ENCODE results near the gene CYB561. TPM values are rescaled to one million over a fixed set of nuclear protein-coding genes. Genes with fewer than 3 reads are reported as not detected.
A peak's percentile ranks its signal among the peaks of the same experiment; 100 is the strongest.

The CYB561 gene
- total RNA-seq, 1 experiment from 2014 or later: 40.1 TPM

DNA sequence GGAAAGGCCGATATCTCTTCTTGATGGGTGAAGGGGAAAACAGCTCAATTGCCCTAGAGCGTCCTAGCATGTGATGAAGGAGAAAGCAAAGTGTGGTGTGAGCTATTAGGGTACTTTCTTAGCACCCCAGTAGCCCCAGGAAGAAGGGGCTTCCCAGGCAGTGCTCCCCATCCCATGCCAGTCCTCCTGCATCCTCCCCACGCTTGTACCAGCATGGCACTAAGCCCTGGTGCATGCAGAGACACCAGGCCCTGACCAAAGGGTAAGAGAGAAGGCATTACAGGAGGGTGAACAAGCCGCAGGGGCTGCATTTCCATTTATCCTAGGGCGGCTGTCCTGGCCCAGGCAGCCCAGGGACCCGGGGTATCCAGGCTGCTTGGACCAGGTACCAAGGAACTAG, 3.1 kb downstream of the CYB561 start:
- CTCF ChIA-PET: interaction anchor here (0.6 kb wide), 1 partner anchor 35 kb away, joined by 3 read pairs; no protein-coding TSS in a partner anchor

DNA sequence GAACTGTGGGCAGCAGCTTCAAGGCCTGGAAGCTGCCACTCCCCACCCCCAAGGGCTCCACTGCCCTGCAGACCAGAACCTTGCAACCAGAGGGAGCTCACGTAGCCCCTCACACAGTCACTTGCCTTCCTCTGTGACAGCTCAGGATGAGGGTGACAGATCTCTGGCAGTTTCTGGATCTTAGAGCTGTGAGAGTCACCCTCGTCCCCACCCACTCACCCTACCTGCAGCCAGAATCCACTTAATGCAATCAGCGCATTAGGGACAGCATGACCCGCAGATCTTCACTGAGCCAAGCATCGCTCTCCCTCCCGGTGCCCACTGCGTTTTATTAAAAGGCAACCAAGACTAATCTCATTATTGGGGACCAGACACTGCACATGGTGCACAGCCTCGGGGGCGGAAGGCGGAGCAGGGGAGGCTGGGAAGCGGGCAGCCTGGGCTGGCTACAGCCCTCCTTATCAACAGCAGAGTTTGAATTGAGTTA, 3.5 kb downstream of the CYB561 start:
- no peak overlapping the region for H3K27ac ChIP-seq (ENCODE audit: low read length)
- ChIA-PET POLR2A (interaction anchor here (0.6 kb wide), 1 partner anchor 84 kb away, joined by 3 read pairs; no protein-coding TSS in a partner anchor), CTCF (interaction anchor here (0.6 kb wide), 1 partner anchor 36 kb away, joined by 3 read pairs; no protein-coding TSS in a partner anchor)
- H3K4me3 ChIP-seq (ENCODE audit: low read depth in 2 of 2, low read length in 2 of 2): no peak overlapping the region
- H3K27me3 ChIP-seq (ENCODE audit: control insufficient read depth, insufficient read depth, low read length): no peaks in the 10 kb centered on the region
- no peaks in the 10 kb centered on the region for H3K9me3 ChIP-seq (ENCODE audit: control insufficient read depth, insufficient read depth, low read depth, low read length)
- DNase-seq (ENCODE audit: low read depth, low spot score) (no peak), ATAC-seq (no peak)
- no TSS peak for BruUV-seq (replicated peaks)
- in situ Hi-C loops (cut with HindIII; ENCODE audit: low pct_unique_long_range_greater_than_20kb, low sequenced_read_pairs) (no loop called here), intact Hi-C loops (cut with micrococcal nuclease; ENCODE audit: unreplicated experiment) (no loop called here)
- peaks cover 38% of the 10 kb centered on the region for H3K4me1 ChIP-seq (ENCODE audit: control insufficient read depth, insufficient read depth, low read length)
- H3K36me3 ChIP-seq (ENCODE audit: control insufficient read depth, insufficient read depth, low read length): no peaks in the 10 kb centered on the region
- TF ChIP-seq, protein P1, sequence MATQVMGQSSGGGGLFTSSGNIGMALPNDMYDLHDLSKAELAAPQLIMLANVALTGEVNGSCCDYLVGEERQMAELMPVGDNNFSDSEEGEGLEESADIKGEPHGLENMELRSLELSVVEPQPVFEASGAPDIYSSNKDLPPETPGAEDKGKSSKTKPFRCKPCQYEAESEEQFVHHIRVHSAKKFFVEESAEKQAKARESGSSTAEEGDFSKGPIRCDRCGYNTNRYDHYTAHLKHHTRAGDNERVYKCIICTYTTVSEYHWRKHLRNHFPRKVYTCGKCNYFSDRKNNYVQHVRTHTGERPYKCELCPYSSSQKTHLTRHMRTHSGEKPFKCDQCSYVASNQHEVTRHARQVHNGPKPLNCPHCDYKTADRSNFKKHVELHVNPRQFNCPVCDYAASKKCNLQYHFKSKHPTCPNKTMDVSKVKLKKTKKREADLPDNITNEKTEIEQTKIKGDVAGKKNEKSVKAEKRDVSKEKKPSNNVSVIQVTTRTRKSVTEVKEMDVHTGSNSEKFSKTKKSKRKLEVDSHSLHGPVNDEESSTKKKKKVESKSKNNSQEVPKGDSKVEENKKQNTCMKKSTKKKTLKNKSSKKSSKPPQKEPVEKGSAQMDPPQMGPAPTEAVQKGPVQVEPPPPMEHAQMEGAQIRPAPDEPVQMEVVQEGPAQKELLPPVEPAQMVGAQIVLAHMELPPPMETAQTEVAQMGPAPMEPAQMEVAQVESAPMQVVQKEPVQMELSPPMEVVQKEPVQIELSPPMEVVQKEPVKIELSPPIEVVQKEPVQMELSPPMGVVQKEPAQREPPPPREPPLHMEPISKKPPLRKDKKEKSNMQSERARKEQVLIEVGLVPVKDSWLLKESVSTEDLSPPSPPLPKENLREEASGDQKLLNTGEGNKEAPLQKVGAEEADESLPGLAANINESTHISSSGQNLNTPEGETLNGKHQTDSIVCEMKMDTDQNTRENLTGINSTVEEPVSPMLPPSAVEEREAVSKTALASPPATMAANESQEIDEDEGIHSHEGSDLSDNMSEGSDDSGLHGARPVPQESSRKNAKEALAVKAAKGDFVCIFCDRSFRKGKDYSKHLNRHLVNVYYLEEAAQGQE (IDR thresholded peaks at IDR 0.05; ENCODE audit: insufficient read depth in 1 of 2, low read depth in 2 of 2, low read length in 1 of 2): no peak
- no peak for TF ChIP-seq POLR2AphosphoS5 (IDR thresholded peaks at IDR 0.05; ENCODE audit: low read depth, low read length)
- TF ChIP-seq, protein P2, sequence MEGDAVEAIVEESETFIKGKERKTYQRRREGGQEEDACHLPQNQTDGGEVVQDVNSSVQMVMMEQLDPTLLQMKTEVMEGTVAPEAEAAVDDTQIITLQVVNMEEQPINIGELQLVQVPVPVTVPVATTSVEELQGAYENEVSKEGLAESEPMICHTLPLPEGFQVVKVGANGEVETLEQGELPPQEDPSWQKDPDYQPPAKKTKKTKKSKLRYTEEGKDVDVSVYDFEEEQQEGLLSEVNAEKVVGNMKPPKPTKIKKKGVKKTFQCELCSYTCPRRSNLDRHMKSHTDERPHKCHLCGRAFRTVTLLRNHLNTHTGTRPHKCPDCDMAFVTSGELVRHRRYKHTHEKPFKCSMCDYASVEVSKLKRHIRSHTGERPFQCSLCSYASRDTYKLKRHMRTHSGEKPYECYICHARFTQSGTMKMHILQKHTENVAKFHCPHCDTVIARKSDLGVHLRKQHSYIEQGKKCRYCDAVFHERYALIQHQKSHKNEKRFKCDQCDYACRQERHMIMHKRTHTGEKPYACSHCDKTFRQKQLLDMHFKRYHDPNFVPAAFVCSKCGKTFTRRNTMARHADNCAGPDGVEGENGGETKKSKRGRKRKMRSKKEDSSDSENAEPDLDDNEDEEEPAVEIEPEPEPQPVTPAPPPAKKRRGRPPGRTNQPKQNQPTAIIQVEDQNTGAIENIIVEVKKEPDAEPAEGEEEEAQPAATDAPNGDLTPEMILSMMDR (IDR thresholded peaks at IDR 0.05): peak; percentile 31

More for the DNA sequence above, 3.1 kb downstream of the CYB561 start:
- Histone ChIP-seq H3K4me1 (ENCODE audit: control insufficient read depth, insufficient read depth, low read length) (peaks cover 37% of the 10 kb centered on the region), H3K27me3 (ENCODE audit: control insufficient read depth, insufficient read depth, low read length) (no peaks in the 10 kb centered on the region), H3K4me3 (ENCODE audit: low read depth in 2 of 2, low read length in 2 of 2) (no peak overlapping the region), H3K27ac (ENCODE audit: low read length) (no peak overlapping the region), H3K36me3 (ENCODE audit: control insufficient read depth, insufficient read depth, low read length) (no peaks in the 10 kb centered on the region), H3K9me3 (ENCODE audit: control insufficient read depth, insufficient read depth, low read depth, low read length) (no peaks in the 10 kb centered on the region)
- POLR2A ChIA-PET: interaction anchor here (0.6 kb wide), 1 partner anchor 83 kb away, joined by 3 read pairs; no protein-coding TSS in a partner anchor
- in situ Hi-C loops (cut with HindIII; ENCODE audit: low pct_unique_long_range_greater_than_20kb, low sequenced_read_pairs) (no loop called here), intact Hi-C loops (cut with micrococcal nuclease; ENCODE audit: unreplicated experiment) (no loop called here)
- ATAC-seq: no peak
- no peak for TF ChIP-seq POLR2AphosphoS5 (IDR thresholded peaks at IDR 0.05; ENCODE audit: low read depth, low read length)
- TF ChIP-seq, protein P1 (IDR thresholded peaks at IDR 0.05; ENCODE audit: insufficient read depth in 1 of 2, low read depth in 2 of 2, low read length in 1 of 2): no peak
- TF ChIP-seq, protein P2 (IDR thresholded peaks at IDR 0.05): no peak
- TF ChIP-seq SIN3A (IDR thresholded peaks at IDR 0.05; ENCODE audit: borderline replicate concordance, insufficient read depth, low read depth, low read length): no peak
- no peak for TF ChIP-seq TCF7L2 (IDR thresholded peaks at IDR 0.05; ENCODE audit: low read depth, low read length)
- BruUV-seq (replicated peaks): no TSS peak
- DNase-seq (ENCODE audit: low read depth, low spot score): no peak

All from Panc1 (cell line).